ENCODE results near the gene FREM2.

Gene FREM2

GRCh38 chr13:38686577-38687245, at the start of gene FREM2:
FREM2 (plus strand) TSS chr13:38687077; CDS start chr13:38687345, 268 bp downstream.
- H3K9me3 Mint-ChIP-seq: no peaks in the 10 kb centered on the region
- peak; percentile 36 for ATAC-seq
- H3K4me1 Mint-ChIP-seq: no peaks in the 10 kb centered on the region
- no peaks in the 10 kb centered on the region for H3K36me3 Mint-ChIP-seq
- H3K27me3 Mint-ChIP-seq: peaks cover 29% of the 10 kb centered on the region
- H3K27ac Mint-ChIP-seq: no peak within 1 kb of the TSS
- no peak within 1 kb of the TSS for H3K4me3 Mint-ChIP-seq

DNA sequence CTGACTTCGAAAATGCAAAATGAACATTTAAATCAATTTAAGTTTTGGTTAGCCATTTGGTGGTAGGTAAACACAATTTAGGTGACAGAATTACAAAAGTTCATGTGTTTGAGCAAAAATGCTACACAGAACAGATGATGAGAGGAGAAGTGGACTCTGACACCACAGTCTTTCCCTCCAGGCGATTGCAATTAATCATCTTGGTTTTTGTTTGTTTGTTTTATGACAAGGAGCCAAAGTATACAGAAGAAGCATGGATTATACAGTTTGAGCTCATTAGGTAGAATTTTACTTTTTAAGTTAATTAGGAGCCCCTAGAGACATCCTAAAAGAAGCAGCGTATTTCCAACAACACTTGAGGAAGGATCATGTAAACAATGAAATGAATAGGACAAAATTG, 49.3 kb upstream of the FREM2 start:
- Mint-ChIP-seq H3K27ac (no peak overlapping the region), H3K4me3 (no peak overlapping the region), H3K27me3 (no peaks in the 10 kb centered on the region), H3K36me3 (no peaks in the 10 kb centered on the region), H3K4me1 (no peaks in the 10 kb centered on the region), H3K9me3 (no peaks in the 10 kb centered on the region)
- ATAC-seq: no peak

DNA sequence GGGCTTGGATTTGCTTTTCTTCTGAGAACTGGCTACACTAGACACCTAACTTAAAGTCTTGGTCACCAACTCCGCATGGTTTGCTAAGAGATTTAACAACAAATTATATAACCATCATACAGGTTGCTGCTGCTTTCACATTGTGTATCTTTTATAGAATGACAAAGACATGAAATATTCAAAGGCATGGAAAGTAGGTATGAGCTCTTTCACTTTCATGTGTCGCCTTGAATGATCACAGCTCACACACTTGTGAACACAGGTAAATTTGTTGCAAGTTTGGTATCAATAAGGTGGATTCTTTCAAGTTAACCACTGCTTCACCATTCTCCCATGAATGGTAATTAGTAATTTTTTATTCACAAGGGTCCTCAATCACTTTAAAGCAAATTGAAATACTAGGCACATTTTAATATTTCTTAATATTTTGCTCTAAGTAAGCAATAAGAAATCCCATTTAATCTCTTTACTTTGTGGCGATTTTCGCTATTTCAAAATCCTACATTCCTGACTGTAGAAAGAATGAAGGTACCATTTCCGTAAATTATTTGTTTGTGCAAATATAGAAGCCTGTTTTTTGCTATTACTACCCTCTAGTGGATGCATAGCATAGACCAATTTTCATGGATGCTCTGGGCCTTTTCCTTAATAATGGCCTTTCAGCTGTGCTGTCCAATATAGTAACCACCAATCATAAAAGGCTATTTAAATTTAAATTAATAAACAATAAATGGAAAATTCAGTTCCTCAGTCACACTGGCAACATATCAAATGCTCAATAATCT, 45.5 kb upstream of the FREM2 start:
- Mint-ChIP-seq H3K27ac (no peak overlapping the region), H3K27me3 (no peaks in the 10 kb centered on the region), H3K4me3 (no peak overlapping the region), H3K36me3 (no peaks in the 10 kb centered on the region), H3K4me1 (no peaks in the 10 kb centered on the region), H3K9me3 (no peaks in the 10 kb centered on the region)
- ATAC-seq: no peak

DNA sequence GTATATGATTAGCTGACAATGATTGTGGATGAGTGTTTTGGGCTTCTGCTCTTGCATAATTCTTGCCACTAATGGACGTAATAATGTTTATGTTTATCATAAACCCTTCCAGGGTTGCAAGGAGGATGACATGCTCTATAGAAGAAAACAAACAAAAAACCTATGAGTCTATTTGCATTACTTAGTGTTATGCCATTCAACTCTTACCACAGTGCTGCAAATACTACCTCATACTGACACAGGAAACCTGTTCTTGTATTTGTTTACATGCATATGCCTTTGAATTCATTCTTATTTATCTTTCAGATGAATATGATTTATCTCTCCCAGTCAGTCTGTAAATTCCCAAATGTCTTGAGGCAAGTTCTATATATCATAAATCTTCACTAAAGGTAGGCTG, 39.6 kb upstream of the FREM2 start:
- no peak overlapping the region for H3K27ac Mint-ChIP-seq
- ATAC-seq: no peak
- no peaks in the 10 kb centered on the region for H3K27me3 Mint-ChIP-seq
- H3K4me3 Mint-ChIP-seq: no peak overlapping the region
- H3K4me1 Mint-ChIP-seq: no peaks in the 10 kb centered on the region
- no peaks in the 10 kb centered on the region for H3K9me3 Mint-ChIP-seq
- H3K36me3 Mint-ChIP-seq: no peaks in the 10 kb centered on the region

DNA sequence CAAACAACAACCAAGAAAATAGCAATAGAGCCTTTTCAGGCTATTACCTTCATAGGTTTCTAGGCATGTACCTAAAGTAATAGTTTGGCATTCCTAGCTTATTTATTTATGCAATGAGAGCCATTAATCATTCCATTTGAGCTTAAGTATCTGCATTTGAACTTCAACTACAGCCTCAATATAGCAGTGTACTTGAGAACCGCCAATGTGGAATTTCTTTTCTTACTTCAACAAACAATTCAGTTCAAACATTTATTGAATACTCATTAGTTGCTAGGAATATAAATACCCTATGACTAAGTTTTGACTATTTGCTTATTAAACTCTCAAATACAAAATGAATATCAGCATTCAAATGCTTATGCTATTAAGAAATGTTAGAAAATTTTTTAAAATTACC, 38.0 kb upstream of the FREM2 start:
- Mint-ChIP-seq H3K9me3 (no peaks in the 10 kb centered on the region), H3K27ac (no peak overlapping the region), H3K4me1 (no peaks in the 10 kb centered on the region), H3K36me3 (no peaks in the 10 kb centered on the region), H3K4me3 (no peak overlapping the region), H3K27me3 (no peaks in the 10 kb centered on the region)
- no peak for ATAC-seq

GRCh38 chr13:38656699-38657098, 30.2 kb upstream of the FREM2 start:
- H3K4me3 Mint-ChIP-seq: no peak overlapping the region
- H3K27me3 Mint-ChIP-seq: no peaks in the 10 kb centered on the region
- no peaks in the 10 kb centered on the region for H3K9me3 Mint-ChIP-seq
- no peak overlapping the region for H3K27ac Mint-ChIP-seq
- ATAC-seq: no peak
- H3K4me1 Mint-ChIP-seq: no peaks in the 10 kb centered on the region
- H3K36me3 Mint-ChIP-seq: no peaks in the 10 kb centered on the region

DNA sequence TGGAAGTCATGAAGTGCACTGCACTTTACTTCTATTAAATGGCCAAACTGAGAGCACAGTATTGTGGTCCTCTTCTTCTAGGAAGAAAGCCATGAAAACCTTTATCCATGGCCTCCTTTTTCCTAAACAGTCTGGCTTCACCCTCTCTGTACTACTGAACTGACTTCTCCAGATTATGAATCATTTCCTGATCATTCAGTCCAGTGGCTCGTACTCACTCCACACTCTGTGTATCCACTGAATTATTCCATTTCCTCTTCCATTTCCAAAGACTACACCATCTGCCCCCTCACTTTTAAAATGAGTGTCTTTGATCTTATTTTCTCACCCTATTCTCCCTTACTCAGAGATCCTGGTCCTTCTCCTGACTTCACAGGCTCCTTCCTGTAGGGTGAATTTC, 29.7 kb upstream of the FREM2 start:
- Mint-ChIP-seq H3K9me3 (no peaks in the 10 kb centered on the region), H3K36me3 (no peaks in the 10 kb centered on the region), H3K27me3 (no peaks in the 10 kb centered on the region), H3K27ac (no peak overlapping the region), H3K4me1 (no peaks in the 10 kb centered on the region), H3K4me3 (no peak overlapping the region)
- no peak for ATAC-seq

DNA sequence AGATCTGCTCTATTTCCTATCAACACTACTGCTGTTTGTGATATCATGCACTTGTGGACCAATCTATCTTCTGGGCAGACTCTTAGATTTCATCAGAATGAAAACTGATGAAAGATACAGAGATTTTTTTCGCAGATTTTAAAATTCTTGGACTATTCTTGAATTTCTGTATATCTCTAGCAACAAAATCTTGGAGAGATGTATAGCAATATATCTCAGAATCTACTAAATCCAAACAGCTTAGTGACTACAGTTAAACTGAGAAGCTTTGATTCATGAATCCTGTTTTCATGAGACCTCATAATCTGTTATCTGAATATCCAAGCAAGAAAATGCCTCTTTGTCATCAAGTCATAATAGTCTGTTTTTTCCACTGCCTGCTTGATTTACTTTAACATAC, 28.0 kb upstream of the FREM2 start:
- H3K9me3 Mint-ChIP-seq: no peaks in the 10 kb centered on the region
- no peak for ATAC-seq

DNA sequence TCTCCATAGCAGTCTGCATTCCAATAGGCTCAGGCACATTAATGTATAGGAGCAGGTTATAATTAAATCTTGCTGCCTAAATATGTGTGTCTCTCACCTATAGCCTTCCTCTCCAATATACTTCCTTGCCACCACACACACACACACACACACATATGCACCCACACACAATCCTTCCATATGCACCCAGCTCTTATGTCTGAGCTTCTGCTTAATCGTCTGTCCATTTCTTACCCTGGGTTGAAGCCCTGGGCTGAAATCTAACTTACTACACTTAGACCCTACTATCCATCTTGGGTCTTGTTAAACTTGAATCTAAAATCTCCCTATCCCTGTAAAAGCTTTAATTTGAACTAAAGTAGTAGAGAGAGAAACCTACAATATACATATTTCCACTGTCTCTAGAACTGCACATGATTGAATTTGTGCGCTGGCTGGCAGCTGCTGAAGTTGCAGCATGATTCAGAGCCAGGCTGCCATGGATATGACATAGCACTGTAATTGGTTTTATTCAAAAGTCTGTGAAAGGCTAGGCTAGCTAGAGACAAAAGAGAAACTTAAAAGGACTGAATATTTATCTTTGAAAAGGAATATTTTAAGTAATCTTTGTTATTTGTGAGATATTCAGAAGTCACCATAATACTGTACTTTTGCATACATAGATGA, 25.7 kb upstream of the FREM2 start:
- peaks cover 10% of the 10 kb centered on the region for H3K27me3 Mint-ChIP-seq
- H3K4me1 Mint-ChIP-seq: no peaks in the 10 kb centered on the region
- no peak overlapping the region for H3K4me3 Mint-ChIP-seq
- no peaks in the 10 kb centered on the region for H3K36me3 Mint-ChIP-seq
- no peak overlapping the region for H3K27ac Mint-ChIP-seq
- no peaks in the 10 kb centered on the region for H3K9me3 Mint-ChIP-seq
- ATAC-seq: no peak

More for the DNA sequence above, 28.0 kb upstream of the FREM2 start:
- H3K4me3 Mint-ChIP-seq: no peak overlapping the region
- no peak overlapping the region for H3K27ac Mint-ChIP-seq
- H3K27me3 Mint-ChIP-seq: peaks cover 3% of the 10 kb centered on the region
- no peaks in the 10 kb centered on the region for H3K4me1 Mint-ChIP-seq
- no peaks in the 10 kb centered on the region for H3K36me3 Mint-ChIP-seq

DNA sequence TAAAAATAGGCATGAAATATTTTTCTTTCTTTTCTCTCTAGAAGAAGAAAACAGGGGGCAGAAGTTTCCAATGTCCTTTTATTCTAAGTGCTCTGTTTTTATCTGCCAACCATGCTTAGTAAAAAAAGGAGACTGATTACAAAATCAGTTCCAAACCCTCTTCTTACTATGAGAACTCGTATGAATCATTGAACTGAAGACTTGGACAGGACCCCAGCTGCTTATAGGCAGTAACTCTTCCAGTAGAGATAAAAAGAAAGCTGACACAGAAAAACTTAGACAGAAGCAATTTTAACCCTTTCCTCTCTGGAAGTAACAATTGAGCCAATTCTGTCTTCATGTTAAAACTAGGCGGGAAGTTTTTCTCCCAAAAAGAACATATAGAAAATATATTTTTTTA, 24.5 kb upstream of the FREM2 start:
- Mint-ChIP-seq H3K4me1 (no peaks in the 10 kb centered on the region), H3K36me3 (no peaks in the 10 kb centered on the region), H3K4me3 (no peak overlapping the region), H3K27ac (no peak overlapping the region), H3K27me3 (peaks cover 10% of the 10 kb centered on the region), H3K9me3 (no peaks in the 10 kb centered on the region)
- ATAC-seq: no peak

DNA sequence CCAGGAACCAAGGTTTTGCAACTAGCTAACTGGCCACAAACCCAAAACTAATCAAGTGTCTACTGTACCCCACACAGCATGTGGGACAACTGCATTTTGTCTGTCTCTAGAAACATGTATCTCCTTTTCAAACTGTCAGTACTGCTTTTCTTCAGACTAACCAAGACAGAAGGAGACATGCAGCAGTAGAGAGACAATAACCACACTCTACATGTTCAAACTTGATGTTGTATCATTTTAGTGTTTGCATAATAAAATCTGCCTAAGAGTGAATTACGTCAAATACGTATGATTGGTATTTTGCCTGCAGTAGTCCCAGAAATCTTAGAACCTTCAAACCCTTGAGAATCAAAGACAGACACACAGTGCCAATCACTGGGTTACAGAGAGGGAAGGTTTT, 22.0 kb upstream of the FREM2 start:
- ATAC-seq: no peak
- no peak overlapping the region for H3K27ac Mint-ChIP-seq
- no peaks in the 10 kb centered on the region for H3K9me3 Mint-ChIP-seq
- no peaks in the 10 kb centered on the region for H3K4me1 Mint-ChIP-seq
- H3K36me3 Mint-ChIP-seq: no peaks in the 10 kb centered on the region
- peaks cover 10% of the 10 kb centered on the region for H3K27me3 Mint-ChIP-seq
- no peak overlapping the region for H3K4me3 Mint-ChIP-seq

DNA sequence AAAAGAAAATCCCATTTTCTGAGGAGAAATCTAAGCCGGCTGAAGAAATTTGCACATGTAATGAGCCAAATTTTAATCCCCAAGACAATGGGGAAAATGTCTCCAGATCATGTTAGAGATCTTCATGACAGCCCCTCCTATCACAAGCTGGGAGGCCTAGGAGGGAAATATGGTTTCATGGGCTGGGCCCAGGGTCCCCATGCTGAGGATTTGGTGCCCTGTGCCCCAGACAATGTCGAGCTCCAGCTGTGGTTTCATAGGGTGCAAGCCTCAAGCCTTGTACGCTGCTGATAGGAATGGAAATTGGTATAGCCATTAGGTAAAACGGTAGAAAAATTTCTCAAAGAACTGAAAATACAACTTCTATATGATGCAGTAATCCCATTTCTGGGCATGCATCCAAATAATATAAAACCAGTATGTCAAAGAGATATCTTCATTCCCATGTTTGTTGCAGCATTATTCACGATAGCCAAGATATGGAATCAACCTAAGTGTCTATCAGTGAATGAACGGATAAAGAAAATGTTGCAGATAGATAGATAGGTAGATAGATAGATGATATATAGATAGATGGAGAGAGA, 19.3 kb upstream of the FREM2 start:
- no peak overlapping the region for H3K4me3 Mint-ChIP-seq
- peaks cover 10% of the 10 kb centered on the region for H3K27me3 Mint-ChIP-seq
- no peak for ATAC-seq
- H3K27ac Mint-ChIP-seq: no peak overlapping the region
- H3K36me3 Mint-ChIP-seq: no peaks in the 10 kb centered on the region
- H3K9me3 Mint-ChIP-seq: no peaks in the 10 kb centered on the region
- H3K4me1 Mint-ChIP-seq: no peaks in the 10 kb centered on the region

GRCh38 chr13:38669234-38669964, 17.5 kb upstream of the FREM2 start:
- no peaks in the 10 kb centered on the region for H3K4me1 Mint-ChIP-seq
- no peaks in the 10 kb centered on the region for H3K36me3 Mint-ChIP-seq
- H3K27me3 Mint-ChIP-seq: peaks cover 2% of the 10 kb centered on the region
- no peaks in the 10 kb centered on the region for H3K9me3 Mint-ChIP-seq
- peak; percentile 13 for ATAC-seq
- no peak overlapping the region for H3K4me3 Mint-ChIP-seq
- no peak overlapping the region for H3K27ac Mint-ChIP-seq

DNA sequence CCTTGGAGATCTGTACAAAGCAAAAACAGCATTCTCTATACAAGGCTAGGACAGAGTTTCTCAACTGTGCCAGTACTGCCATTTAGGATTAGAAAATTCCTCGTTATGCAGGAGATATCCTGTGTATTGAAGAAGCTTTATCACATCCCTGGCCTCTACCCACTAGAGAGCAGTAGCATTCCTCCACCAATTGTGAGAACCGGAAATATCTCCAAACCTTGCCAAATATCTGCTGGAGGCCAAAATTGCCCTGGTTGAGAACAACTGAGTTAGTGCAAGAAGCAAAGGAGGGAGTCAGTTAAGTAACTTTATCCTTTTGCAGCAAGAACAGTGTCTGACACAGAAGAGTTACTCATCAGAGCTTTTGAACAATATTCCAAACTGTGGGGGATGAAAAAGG, 16.2 kb upstream of the FREM2 start:
- no peak for ATAC-seq
- Mint-ChIP-seq H3K4me1 (no peaks in the 10 kb centered on the region), H3K9me3 (no peaks in the 10 kb centered on the region), H3K36me3 (no peaks in the 10 kb centered on the region), H3K27me3 (no peaks in the 10 kb centered on the region), H3K27ac (no peak overlapping the region), H3K4me3 (no peak overlapping the region)

GRCh38 chr13:38671980-38672379, 14.9 kb upstream of the FREM2 start:
- H3K36me3 Mint-ChIP-seq: no peaks in the 10 kb centered on the region
- H3K4me3 Mint-ChIP-seq: no peak overlapping the region
- no peaks in the 10 kb centered on the region for H3K27me3 Mint-ChIP-seq
- ATAC-seq: no peak
- H3K9me3 Mint-ChIP-seq: no peaks in the 10 kb centered on the region
- no peaks in the 10 kb centered on the region for H3K4me1 Mint-ChIP-seq
- H3K27ac Mint-ChIP-seq: no peak overlapping the region

Data from stimulated activated memory B cell treated with anti-CD40 and anti-IgM and Interleukin-4, amounts not matched to agents 10 μg/mL and 1 μg/mL and 100 μg/mL, for 72 hours (primary cell).